Peyer's patch (tissue), 4 donors: Measurements from ENCODE around the gene PLEKHA7.

Experiments used
- CTCF ChIP-seq, 6 experiments: fragments of 450-650 bp in 4 of 6; fragments of 200-600 bp in 2 of 6; sonication (generic) in 1 of 6; IDR thresholded peaks; one replicate each; pipeline ENCODE4 v1.5.1; 2017 to 2019; ENCODE audit warnings: antibody characterized with exemption in 6 of 6, mild to moderate bottlenecking in 3 of 6, moderate library complexity in 1 of 6
- POLR2A ChIP-seq, 2 donors: fragments of 450-650 bp; IDR thresholded peaks; one replicate each; pipeline ENCODE4 v1.5.1; 2017; ENCODE audit warnings: antibody characterized with exemption in 2 of 2, mild to moderate bottlenecking in 2 of 2, moderate library complexity in 2 of 2

- TF ChIP-seq CTCF (IDR thresholded peaks at IDR 0.05): no peak
- no peak for TF ChIP-seq POLR2A (IDR thresholded peaks at IDR 0.05)
These were observed 12.4 kb upstream of the PLEKHA7 start for GRCh38 chr11:17026487-17027082.
